Measurements from ENCODE around the gene TTC38.
A peak's percentile ranks its signal among the peaks of the same experiment; 100 is the strongest.

The TTC38 gene

DNA sequence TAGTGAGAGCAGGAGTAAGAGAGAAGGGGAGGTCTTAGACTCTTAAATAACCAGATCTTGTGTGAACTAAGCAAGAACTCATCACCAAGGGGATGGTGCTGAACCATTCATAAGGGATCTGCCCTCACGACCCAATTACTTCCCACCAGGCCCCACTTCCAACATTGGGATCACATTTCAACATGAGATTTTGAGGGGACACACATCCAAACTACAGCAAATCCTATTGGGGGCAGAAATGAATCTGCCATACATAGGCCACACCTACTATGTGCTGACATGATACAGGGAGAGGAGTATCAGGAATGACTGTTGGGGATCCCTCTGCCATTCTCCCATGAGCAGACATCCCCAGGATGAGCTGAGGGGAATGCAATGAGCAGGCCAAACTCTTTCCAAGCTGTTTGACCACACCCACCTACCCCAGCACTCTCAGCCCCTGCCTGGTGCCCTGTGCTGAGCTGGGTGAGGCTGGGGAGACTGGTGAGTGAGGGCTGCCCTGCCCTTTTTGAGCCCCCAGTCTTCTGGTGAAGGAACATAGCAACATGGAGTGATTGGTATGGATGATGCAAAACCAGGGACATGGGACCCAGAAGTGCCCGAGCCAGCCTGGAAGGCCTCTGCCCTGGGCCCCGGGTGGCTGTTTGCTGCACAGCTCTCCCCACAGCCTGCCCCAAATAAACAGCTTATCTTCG lies 27.6 kb downstream of the TTC38 start:
- H3K9ac ChIP-seq, result no peak overlapping the region
- H3K4me1 ChIP-seq, result peaks cover 5% of the 10 kb centered on the region
- no peak overlapping the region for H3K27ac ChIP-seq
- H3K4me3 ChIP-seq (ENCODE audit: low read depth, low read length), result no peak overlapping the region
- H3K36me3 ChIP-seq (ENCODE audit: control insufficient read depth, insufficient read depth, low read length), result no peaks in the 10 kb centered on the region
- peak overlapping the region; percentile 93 for H2AFZ ChIP-seq
- peak overlapping the region; percentile 95 for H3K4me2 ChIP-seq (ENCODE audit: low read length)
- no peaks in the 10 kb centered on the region for H3K27me3 ChIP-seq (ENCODE audit: control insufficient read depth, insufficient read depth, low read length)
- H3K79me2 ChIP-seq, result no peaks in the 10 kb centered on the region
- TF ChIP-seq, protein P1, sequence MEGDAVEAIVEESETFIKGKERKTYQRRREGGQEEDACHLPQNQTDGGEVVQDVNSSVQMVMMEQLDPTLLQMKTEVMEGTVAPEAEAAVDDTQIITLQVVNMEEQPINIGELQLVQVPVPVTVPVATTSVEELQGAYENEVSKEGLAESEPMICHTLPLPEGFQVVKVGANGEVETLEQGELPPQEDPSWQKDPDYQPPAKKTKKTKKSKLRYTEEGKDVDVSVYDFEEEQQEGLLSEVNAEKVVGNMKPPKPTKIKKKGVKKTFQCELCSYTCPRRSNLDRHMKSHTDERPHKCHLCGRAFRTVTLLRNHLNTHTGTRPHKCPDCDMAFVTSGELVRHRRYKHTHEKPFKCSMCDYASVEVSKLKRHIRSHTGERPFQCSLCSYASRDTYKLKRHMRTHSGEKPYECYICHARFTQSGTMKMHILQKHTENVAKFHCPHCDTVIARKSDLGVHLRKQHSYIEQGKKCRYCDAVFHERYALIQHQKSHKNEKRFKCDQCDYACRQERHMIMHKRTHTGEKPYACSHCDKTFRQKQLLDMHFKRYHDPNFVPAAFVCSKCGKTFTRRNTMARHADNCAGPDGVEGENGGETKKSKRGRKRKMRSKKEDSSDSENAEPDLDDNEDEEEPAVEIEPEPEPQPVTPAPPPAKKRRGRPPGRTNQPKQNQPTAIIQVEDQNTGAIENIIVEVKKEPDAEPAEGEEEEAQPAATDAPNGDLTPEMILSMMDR (IDR thresholded peaks at IDR 0.05), result no peak
- no peaks in the 10 kb centered on the region for H3K9me3 ChIP-seq (ENCODE audit: control insufficient read depth, low read length)

DNA sequence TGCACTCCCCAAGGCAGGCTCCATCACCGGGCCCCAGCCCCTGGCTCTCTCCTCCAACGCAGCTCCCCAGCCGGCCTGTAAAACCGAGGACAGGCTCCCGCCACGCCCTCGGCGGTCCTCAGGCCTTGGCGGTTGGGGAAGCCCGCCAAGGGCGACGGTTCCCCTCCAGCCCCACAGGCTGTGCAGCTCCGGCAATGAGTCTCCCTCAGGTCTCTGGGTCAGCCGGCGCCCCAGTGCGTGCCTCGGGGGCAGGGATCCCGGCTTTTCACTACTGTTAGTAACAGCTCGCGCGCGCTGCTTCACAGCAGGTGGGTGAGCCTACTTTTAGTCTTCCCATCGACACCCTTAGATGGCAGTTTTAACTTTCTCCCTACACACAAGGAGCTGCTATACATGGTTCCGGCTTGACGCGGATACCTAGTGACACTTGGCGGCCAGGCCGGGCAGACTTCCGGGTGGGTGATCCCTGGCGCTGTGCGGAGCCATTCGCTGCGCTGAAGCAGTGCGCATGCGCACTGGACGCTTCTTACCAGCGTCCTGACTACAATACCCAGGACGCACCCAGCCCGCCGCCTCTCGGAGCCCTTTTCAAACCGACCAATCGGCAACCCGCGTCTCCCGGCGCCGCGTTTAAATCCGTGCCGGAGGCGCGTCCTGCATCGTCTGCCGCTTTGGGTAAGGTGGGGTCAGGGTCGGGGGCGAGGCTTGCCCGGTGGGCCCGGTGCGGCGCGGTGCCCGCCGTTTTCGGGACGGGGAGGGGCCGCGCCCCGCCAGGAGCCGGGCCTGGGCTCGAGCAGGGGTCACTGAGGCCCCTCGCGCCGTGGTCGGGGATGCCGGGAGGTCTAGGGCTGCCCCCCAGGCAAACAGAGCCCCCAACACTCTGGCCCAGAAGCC lies 28.7 kb downstream of the TTC38 start, which contains the start of gene GTSE1:
TSS of gene GTSE1 (plus strand) at position 614 of the 894 bp plus-strand sequence. CDS start 531 bp downstream, outside the sequence.
- peak within 1 kb of the TSS; percentile 95 for H3K4me2 ChIP-seq (ENCODE audit: low read length)
- H3K9me3 ChIP-seq (ENCODE audit: control insufficient read depth, low read length), result no peaks in the 10 kb centered on the region
- H3K36me3 ChIP-seq (ENCODE audit: control insufficient read depth, insufficient read depth, low read length), result no peaks in the 10 kb centered on the region
- TF ChIP-seq, protein P1 (IDR thresholded peaks at IDR 0.05), result peak; percentile 24
- peak within 1 kb of the TSS; percentile 93 for H2AFZ ChIP-seq
- no peak within 1 kb of the TSS for H3K9ac ChIP-seq
- peak within 1 kb of the TSS; percentile 73 for H3K27ac ChIP-seq
- peaks cover 5% of the 10 kb centered on the region for H3K4me1 ChIP-seq
- H3K4me3 ChIP-seq (ENCODE audit: low read depth, low read length), result peak within 1 kb of the TSS; percentile 73
- H3K79me2 ChIP-seq, result no peaks in the 10 kb centered on the region
- no peaks in the 10 kb centered on the region for H3K27me3 ChIP-seq (ENCODE audit: control insufficient read depth, insufficient read depth, low read length)

DNA sequence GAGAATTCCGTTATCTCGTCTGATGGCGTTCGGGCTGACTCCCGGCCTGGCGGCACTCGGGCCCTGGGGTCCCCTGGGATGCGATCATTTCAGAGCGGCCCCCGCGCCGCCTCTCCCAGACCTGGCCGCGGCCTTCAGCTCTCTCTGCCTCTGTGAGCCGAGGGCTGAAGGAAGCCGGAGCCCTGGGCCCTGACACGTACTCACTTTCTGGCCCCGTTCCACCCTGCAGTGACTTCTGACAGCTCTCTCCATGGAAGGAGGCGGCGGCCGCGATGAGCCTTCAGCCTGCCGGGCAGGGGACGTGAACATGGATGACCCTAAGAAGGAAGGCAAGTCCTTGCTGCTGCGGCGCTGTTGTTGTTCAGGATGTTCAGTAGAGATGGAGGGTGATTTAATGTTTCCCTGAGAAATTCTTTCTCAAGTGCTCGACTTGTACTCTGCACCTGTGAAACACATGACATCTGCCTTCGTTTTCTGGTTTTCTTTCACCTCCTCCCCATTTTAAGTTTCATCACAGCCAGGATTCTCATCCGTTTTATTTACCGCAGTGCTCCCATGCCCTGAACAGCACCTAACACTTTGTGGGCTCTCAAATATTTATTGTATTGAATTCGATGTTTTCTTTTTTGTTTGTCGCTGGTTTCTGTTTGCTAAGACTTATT lies 29.5 kb downstream of the TTC38 start:
- no peaks in the 10 kb centered on the region for H3K9me3 ChIP-seq (ENCODE audit: control insufficient read depth, low read length)
- H3K27ac ChIP-seq, result no peak overlapping the region
- no peaks in the 10 kb centered on the region for H3K36me3 ChIP-seq (ENCODE audit: control insufficient read depth, insufficient read depth, low read length)
- peak overlapping the region; percentile 95 for H3K4me2 ChIP-seq (ENCODE audit: low read length)
- H3K27me3 ChIP-seq (ENCODE audit: control insufficient read depth, insufficient read depth, low read length), result no peaks in the 10 kb centered on the region
- peak overlapping the region; percentile 73 for H3K4me3 ChIP-seq (ENCODE audit: low read depth, low read length)
- H3K4me1 ChIP-seq, result peaks cover 5% of the 10 kb centered on the region
- TF ChIP-seq, protein P1 (IDR thresholded peaks at IDR 0.05), result no peak
- H3K9ac ChIP-seq, result no peak overlapping the region
- no peaks in the 10 kb centered on the region for H3K79me2 ChIP-seq
- peak overlapping the region; percentile 93 for H2AFZ ChIP-seq

DNA sequence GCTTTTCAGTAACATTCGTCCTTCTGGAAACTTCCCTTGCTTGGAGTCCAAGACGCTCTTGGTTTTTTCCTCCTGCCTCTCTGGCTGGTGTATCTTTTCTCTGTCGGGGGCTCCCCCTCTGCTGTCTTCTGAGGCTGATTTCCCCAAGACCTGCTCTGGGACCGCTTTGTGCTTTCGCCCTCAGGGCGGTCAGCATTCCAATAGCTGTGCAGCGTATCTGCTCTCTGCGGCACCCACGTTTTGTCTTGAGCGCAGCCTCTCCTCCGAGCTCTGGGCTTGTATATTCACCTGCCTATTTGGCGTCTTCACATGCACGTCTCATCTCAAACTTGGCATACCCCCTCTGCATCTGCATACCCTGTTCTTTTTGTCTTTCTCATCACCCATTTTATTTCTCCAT lies 31.3 kb downstream of the TTC38 start:
- H3K36me3 ChIP-seq (ENCODE audit: control insufficient read depth, insufficient read depth, low read length), result no peaks in the 10 kb centered on the region
- H2AFZ ChIP-seq, result no peak overlapping the region
- no peak overlapping the region for H3K4me3 ChIP-seq (ENCODE audit: low read depth, low read length)
- H3K27me3 ChIP-seq (ENCODE audit: control insufficient read depth, insufficient read depth, low read length), result no peaks in the 10 kb centered on the region
- peaks cover 5% of the 10 kb centered on the region for H3K4me1 ChIP-seq
- H3K9me3 ChIP-seq (ENCODE audit: control insufficient read depth, low read length), result no peaks in the 10 kb centered on the region
- no peak overlapping the region for H3K4me2 ChIP-seq (ENCODE audit: low read length)
- H3K27ac ChIP-seq, result no peak overlapping the region
- H3K9ac ChIP-seq, result no peak overlapping the region
- no peaks in the 10 kb centered on the region for H3K79me2 ChIP-seq
- TF ChIP-seq, protein P1 (IDR thresholded peaks at IDR 0.05), result no peak

Measured in parathyroid adenoma (tissue), 2 donors.